Measurements from ENCODE around the gene DLG2.

DNA sequence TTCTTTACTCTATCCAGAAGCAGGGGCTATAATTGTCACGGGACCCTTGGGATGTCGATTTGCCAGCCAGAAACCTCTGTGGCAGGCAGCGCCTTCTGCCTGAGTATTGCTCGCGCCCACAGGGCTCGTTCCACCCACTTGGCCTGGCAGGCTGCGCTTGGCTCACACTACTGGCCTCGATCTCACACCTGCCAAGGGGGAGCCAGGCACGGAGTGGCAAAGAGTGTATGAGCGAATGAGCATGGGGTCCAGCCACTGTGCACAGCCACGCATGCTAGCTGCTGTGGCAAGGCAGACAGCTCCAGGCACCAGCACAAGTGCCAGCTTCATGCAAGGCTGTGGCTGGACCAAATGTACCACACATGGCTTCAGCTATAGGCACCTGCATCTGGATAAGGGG is 599.8 kb downstream of the DLG2 start:
- TF ChIP-seq RAD21 (IDR thresholded peaks at IDR 0.05; ENCODE audit: low read length) (no peak), CTCF (conservative IDR thresholded peaks at IDR 0.05; ENCODE audit: low read depth, low read length) (no peak), MAFK (IDR thresholded peaks at IDR 0.05; ENCODE audit: low read depth, low read length) (no peak), POLR2A (IDR thresholded peaks at IDR 0.05; ENCODE audit: low read depth, low read length) (no peak), RCOR1 (IDR thresholded peaks at IDR 0.05; ENCODE audit: insufficient replicate concordance, low read length) (no peak), MXI1 (IDR thresholded peaks at IDR 0.05; ENCODE audit: borderline replicate concordance, low read depth, low read length) (no peak), SMC3 (IDR thresholded peaks at IDR 0.05; ENCODE audit: low read depth, low read length) (no peak), MAZ (IDR thresholded peaks at IDR 0.05; ENCODE audit: borderline replicate concordance, low read depth, low read length) (no peak), RFX5 (IDR thresholded peaks at IDR 0.05; ENCODE audit: low read depth, low read length) (no peak), CHD1 (IDR thresholded peaks at IDR 0.05; ENCODE audit: low read depth, low read length) (no peak), CEBPB (IDR thresholded peaks at IDR 0.05; ENCODE audit: low read depth, low read length) (no peak), FOS (IDR thresholded peaks at IDR 0.05; ENCODE audit: low read depth, low read length) (no peak)
- TF ChIP-seq, protein P1, sequence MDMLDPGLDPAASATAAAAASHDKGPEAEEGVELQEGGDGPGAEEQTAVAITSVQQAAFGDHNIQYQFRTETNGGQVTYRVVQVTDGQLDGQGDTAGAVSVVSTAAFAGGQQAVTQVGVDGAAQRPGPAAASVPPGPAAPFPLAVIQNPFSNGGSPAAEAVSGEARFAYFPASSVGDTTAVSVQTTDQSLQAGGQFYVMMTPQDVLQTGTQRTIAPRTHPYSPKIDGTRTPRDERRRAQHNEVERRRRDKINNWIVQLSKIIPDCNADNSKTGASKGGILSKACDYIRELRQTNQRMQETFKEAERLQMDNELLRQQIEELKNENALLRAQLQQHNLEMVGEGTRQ (IDR thresholded peaks at IDR 0.05; ENCODE audit: low read depth, low read length) = no peak
- TF ChIP-seq, protein P2, sequence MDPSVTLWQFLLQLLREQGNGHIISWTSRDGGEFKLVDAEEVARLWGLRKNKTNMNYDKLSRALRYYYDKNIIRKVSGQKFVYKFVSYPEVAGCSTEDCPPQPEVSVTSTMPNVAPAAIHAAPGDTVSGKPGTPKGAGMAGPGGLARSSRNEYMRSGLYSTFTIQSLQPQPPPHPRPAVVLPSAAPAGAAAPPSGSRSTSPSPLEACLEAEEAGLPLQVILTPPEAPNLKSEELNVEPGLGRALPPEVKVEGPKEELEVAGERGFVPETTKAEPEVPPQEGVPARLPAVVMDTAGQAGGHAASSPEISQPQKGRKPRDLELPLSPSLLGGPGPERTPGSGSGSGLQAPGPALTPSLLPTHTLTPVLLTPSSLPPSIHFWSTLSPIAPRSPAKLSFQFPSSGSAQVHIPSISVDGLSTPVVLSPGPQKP (IDR thresholded peaks at IDR 0.05; ENCODE audit: borderline replicate concordance, low read depth, low read length) = no peak

Data from IMR-90 (cell line).